Measurements from ENCODE around the gene NUB1.

DNA sequence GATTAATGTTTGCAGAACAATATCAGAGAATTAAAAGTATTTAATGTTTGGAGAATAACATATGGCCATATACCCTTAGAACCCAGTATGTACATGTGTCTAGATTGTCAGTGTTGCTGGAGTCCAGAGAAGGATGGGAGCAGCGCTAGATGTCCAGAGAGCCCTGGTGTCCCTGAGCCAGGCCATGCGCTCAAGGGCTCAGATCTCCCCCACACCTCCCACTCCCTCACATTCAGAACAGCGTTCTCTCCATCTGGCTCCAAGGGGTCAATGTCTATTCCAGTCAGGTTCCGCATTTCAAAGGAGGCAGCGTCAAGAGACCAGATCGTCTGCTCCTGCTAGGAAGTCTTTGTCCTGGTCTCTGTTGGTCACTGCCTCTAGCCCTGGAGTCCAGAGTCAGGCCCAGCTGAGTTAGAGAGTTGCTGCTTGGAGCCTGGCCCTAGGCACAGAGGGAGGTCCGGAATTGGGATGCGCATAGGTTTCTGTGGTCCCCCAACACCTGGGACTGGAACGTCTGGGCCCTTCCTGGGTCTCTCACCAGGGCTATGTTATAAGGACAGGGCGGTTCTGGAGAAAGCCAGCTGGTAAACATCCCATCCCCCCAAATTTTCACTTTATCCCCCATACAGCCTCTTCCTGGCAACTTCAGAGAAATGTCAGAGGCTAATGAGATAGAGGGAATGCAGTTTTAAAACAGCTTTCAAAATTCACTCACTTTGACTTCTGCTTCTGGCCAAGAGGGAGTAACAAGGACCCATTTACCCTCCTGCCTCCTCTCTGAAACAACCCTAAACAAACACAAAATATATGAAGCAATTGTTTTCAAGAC lies 74.7 kb downstream of the NUB1 start:
- no peak for TF ChIP-seq CTCF (optimal IDR thresholded peaks at IDR 0.05 in 1 of 3, IDR thresholded peaks at IDR 0.05 in 1 of 3, conservative IDR thresholded peaks at IDR 0.05 in 1 of 3; ENCODE audit: extremely low read depth in 1 of 3, insufficient read depth in 2 of 3, low read length in 3 of 3)
- no peak for TF ChIP-seq EZH2 (IDR thresholded peaks at IDR 0.05; ENCODE audit: low read length)
